GM15510 (cell line): Measurements from ENCODE around the gene RAP1A.

ENCODE experiments used
- POLR2A ChIP-seq: IDR thresholded peaks from 3 replicates; pipeline ENCODE4 v1.6.1; 2011; ENCODE audit warnings: borderline replicate concordance; ENCODE audit not compliant: insufficient read length; ENCODE audit errors: extremely low read depth

Gene RAP1A

GRCh38 chr1:111739925-111740765, 120.6 kb downstream of the RAP1A start:
- TF ChIP-seq POLR2A: no peak

DNA sequence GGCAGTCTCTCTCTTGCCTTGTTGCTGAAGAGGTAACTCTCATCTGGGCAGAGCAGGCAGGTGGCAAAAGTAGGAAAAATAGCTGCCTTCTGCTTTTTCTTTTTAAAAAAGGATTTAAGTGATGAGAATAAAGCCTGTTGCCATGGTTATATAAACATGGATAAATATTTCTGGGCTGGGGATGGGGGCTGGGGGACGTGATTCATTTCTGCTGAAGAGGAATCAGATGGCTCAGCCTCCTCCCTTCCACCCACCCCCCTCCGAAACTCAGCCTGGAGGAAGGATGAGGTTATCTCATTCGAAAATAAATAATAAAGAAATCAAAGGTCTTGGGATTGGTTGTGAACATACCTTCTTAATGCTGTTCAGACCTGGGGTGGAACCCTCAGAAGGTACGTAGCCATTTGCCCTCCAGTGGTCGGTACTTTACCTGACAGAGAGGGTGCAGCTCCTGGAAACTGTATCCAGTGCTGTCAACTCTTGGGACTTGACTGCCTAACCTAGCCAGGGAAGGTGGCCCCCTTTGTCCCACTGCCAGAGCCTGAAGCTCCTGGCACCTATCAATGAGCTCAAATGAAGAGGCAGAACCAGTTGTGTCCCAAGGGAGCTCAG, 123.5 kb downstream of the RAP1A start:
- TF ChIP-seq POLR2A: no peak

DNA sequence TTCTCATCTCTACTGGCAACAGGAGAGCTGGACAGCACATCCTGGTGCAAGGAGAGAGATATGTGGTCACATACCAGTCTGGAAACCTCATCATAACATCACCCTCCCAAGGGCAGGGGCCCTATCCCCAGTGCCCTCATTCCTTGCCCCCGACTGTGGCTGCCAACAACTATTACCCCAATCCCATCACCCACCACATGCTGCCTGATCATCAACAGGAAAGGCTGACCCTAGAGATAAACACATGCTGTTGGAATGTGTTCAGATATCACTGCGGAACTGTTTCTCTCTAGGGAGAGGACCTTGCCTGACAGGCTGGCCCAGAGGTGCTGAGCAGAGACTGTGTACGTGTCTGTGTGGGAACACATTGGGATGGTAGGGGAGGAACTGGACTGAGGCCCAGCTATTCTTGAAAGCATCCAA, 124.1 kb downstream of the RAP1A start:
- TF ChIP-seq POLR2A: no peak

GRCh38 chr1:111745675-111746613, 126.4 kb downstream of the RAP1A start:
- no peak for TF ChIP-seq POLR2A

DNA sequence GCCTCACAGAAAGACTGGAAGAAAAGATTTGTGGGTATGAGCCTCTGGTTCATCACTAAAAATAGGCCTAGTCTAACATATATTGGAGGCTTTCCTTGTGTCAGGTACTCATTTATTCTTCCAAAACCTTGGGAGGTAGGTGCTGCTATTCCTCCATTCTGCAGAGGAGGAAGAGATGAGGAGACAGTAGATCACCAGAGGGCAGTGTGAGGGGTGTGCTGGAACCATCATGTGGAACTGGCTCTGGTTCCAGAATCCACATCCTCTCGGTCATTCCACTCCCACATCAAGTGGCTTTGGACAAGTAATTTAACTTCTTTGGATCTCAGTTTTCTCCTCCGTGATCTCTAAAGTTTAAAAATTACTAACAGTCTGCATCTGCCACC, 127.0 kb downstream of the RAP1A start:
- no peak for TF ChIP-seq POLR2A

GRCh38 chr1:111747282-111747734, 127.7 kb downstream of the RAP1A start:
- no peak for TF ChIP-seq POLR2A

DNA sequence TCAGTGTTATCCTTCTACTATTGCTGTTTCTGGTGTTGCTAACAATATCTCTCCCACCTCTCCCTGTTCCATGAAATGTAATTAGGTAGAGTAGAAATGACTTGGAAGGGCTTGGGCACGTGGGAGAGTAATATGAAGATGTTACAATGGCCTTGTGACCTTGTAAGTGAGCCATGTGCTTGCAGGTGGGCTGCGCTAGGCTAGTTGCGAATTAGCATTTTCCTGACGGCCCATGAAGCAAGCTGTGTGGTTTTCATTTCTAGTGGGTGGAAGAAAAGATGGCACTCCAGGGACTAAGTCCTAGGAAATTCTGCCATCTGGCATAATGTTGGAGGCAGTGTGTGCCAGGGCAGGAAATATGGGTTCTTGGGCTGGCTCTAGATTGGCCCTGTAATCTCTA, 128.4 kb downstream of the RAP1A start:
- no peak for TF ChIP-seq POLR2A

DNA sequence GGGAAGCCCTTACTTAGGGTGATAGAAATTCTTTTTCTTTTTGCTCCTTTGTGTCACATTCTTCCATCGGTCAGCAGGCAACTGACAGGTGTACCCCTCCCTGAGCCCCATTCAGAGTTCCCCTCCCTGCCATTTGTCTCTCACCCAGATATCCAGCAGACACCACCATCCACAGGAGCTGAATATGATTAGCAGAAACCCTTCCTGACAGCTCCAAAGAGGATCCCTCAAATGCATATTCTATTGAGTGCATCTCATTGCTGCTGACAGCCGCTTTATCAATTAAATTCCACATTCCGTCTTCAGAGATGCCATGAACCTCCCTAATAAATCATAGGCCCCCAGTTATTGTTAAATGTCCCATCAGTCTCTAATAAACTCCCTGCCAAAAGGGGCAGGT, 130.0 kb downstream of the RAP1A start:
- TF ChIP-seq POLR2A: no peak

DNA sequence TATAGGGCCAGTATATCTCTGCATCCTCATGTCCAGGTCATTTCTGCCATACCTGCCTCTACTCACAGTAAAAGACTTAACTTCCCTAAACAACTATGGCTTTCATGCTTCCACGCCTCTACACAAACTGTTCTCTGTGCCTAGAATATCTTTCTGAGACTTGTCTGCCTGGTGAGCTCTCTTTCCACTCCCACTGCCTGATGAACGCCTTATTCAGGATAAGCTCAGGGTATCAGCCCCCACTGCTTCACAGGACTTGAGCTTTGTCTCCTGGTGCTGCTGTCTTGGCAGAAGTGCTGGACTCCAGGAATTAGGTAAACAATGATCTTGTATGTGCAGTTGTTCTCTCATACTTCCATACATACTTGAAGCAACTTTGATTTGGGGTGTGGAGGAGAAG, 131.3 kb downstream of the RAP1A start:
- no peak for TF ChIP-seq POLR2A

DNA sequence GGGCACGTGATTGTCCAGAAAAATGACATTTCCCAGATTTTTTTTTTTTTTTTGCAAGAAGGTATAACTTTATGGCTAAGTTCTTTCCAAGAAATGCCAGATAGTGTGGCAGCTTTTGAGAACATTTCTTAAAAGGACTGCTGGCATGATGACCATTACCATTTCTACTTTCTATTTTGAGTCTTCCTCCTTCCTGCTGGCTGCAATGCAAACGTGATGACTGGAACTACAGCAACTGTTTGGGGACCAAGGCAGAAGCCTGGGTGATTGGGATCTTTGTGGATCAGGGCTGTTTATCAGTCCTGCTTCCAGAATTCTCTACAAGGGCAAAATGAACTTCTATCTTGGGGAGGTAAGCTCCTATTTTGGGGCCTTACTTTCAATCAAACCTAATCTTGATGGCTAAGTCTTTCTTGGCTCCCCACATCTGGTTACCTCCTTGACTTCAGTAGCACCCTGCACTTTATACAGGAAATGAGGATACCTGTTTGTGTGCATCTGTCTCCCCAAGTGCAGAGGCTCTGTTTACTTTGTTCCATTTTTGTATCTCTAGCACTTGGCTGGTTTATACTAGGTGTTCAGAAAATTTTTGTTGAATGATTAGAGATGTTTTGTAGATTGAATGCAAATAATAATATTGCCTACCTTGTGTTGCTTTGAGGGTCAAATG, 132.5 kb downstream of the RAP1A start:
- no peak for TF ChIP-seq POLR2A

GRCh38 chr1:111754984-111755330, 135.4 kb downstream of the RAP1A start:
- TF ChIP-seq POLR2A: no peak

DNA sequence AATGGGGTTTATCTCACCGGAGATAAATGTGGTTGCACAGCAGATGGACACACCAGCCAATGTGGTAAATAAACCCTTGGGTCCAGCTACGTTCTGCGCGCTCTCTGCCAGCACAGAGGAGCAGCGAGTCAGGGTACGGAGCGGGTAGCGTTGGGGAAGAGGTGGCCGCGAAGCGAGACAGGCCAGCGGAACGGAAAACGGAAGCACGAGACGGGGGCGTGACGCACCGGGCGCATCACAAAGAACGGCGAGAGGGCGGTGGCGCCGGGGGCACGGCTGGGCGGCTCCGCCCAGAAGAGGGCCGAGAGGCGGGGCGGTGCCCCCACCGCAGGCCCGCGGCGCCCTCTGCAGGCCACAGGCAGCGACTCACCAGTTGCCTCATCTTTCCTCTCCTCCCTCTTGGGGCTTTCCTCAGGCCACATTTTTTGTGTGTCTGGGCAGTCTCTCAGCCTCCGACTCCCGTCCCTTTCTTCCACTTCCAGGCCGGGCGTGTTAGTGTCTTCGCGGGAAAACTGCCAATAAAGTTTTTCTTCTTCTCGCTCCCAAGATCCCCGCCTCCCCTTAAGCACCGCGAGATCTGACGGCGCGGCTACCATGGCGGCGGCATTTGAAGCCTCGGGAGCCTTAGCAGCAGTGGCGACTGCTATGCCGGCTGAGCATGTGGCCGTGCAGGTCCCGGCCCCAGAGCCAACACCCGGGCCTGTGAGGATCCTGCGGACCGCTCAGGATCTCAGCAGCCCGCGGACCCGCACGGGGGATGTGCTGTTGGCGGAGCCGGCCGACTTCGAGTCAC, 135.9 kb downstream of the RAP1A start, which contains the start of gene DDX20:
Gene DDX20 (plus strand): TSS at position 571 of the 793 bp plus-strand sequence. CDS start 24 bp downstream, at position 595.
- peak; percentile 82 for TF ChIP-seq POLR2A

DNA sequence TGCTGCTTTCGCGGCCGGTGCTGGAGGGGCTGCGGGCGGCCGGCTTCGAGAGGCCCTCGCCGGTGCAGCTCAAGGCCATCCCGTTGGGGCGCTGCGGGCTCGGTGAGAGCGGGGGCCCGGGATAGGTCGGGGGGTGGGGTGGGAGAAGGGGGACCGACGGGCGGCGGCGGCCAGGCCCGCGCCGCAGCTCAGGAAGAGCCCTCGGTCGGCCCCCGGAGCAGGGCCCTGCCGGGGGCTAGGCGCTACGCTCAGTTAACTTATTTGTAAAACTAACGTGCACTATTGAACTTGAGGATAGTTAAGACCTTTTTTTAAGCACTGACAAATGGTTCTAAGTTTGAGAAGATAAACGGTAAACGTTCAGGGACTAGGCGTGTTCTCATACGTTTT, 136.5 kb downstream of the RAP1A start:
- TF ChIP-seq POLR2A: no peak

- TF ChIP-seq POLR2A: no peak
Observed at GRCh38 chr1:111758373-111758772, 138.8 kb downstream of the RAP1A start.
